Measurements from ENCODE around the gene CAPZB.

The CAPZB gene

GRCh38 chr1:19405761-19406487, 79.4 kb downstream of the CAPZB start:
- peak; percentile 55 for DNase-seq (ENCODE audit: low read depth)

DNA sequence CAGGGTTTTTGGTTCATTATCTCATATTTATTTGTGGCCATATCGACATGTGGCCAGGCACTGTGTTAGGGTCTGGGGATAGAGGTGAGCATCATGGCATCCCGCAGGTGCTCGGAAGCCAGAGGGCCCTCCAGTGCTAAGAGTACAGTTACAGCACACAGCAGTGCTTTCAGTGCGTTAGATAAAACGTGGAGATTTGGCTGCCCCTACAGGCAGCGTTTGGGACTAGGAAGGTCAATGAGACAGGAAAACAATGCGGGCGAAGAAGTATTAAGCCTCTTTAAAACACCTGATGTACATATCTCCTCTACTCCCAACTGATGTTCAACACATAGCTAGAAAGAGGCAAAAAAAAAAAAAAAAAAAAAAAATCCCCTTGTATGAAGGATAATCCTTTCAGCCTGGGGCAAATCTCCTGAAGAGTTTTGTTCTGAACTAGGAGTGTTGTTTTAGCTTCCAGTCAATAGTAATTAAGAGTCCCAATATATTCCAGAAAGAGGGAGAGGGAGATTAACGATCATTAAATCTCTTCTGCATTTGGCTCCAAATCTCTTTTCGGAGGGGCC, 80.1 kb downstream of the CAPZB start:
- no peak for DNase-seq (ENCODE audit: low read depth)

GRCh38 chr1:19404748-19405147, 80.6 kb downstream of the CAPZB start:
- no peak for DNase-seq (ENCODE audit: low read depth)

DNA sequence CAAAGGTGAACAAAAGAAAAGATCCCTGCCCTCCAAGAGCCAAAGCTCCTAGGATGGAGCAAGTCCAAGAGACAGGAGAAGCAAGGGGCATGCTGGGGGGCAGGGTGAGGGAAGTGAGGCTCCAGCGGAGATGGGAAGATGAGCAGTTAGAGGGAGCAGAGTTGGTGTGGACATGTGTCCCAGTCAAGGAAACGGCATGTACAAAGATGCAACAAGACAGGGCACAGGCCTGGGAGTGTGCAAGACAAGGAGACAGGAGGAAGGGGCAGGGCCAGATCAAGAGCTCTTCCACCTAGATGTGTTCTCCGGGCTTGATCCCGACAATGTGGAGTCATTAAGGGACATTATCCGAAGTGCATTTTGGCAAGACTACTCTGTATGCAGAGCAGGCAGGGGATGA, 82.1 kb downstream of the CAPZB start:
- DNase-seq (ENCODE audit: low read depth), result no peak

DNA sequence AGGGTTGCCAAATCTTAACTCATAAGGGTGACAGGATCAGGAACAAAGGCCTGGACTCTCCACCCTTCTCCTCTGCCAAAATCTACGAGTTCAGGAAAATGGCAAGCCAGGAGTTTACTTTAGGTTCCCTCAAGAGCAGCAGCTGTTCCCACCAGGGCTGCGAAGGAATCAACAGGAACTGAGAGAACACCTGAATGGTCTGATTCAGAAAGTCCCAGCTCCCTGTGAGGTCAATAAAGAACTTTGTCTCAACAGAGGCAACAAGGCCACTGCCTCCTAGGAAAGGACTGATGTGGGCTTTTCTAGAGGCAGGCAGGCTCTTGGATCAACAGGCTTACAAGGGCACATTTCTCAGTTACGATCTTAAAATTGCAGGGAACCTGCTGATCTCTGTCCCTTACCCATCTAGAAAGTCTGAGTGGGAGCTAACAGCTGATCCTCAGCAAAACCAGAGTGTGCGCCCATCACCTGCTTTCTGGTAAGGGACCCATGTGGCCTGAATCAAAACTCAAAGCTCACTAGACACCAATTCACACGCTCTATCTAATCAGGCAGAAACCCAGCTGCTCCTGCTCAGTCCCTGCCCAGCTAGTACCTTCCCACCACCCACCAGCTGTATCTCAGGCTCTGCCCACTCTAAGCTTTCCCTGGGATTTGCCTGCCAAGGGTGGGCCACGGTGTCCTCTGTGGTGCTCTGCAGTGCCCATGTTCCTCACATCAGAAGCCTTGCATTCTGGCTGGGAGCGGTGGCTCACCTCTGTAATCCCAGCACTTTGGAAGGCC, 83.1 kb downstream of the CAPZB start:
- no peak for DNase-seq (ENCODE audit: low read depth)

DNA sequence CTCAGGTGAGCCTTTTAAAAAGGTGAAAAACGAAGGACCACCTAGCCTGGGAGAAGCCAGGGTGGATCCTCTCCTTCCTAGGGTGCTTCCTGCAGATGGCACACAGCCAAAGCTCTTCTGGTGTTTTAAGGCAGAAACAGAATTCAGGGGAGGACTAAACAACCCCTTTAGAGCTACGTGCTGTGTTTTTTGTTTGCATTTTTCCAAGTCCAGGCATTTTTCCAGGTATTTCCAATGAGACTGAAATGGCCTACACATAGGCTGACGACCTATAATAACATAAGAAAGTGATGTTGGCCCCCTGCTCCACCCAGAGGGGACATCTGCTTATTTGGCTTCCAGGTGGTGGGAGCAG, 83.8 kb downstream of the CAPZB start:
- DNase-seq (ENCODE audit: low read depth), result no peak

DNA sequence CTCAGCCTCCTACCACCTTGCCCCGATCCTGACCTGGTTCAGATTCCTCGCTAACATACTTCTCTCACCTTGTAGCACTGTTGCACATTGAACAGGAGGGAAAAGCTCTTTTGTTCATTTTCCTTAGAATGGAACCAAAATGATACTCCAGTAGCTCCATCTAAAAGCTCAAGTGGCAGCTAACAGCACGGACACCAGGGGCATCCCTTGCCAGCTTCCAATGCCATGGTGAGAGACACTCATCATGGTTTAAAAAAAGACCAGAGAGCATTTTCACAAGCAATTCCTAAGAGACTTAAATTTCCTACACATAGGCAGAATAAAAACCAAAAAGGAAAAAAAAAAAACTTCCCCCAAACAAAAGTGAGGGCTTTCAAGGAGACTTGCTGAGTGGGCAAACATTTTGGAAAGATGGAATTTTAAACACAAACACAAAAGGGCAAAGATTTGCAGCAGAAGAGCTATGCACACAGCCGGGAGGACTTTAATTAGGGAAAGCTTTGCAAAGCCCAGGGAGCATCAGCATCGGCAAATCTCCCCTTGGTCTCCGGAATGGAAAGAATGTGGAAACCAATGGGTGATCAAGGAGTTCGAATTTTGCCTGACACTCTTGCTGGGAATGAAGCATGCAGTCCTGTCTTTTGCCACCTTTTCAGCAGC, 84.3 kb downstream of the CAPZB start:
- no peak for DNase-seq (ENCODE audit: low read depth)

GRCh38 chr1:19400192-19400611, 85.1 kb downstream of the CAPZB start:
- no peak for DNase-seq (ENCODE audit: low read depth)

DNA sequence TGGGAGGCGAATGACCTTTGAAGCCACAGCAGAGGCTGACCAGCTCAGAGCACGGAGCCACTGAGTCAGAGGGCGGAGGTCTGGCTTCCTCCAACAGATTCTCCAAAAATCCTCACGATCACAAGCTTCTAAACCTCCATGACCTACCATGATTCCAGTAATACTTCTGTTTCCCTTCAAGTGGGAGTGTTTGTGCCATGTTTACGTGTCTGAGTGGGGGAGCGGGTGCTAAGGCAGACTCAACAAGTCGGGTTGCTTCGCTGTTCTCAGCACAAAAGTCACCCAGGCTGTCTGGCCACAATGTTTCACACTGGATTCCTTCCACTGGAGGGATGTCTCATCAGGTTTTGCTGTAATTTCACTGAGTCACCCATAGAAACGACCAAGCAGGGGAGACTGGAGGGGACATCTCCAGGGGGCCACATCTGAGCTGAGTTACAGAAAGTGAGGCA, 87.0 kb downstream of the CAPZB start:
- DNase-seq (ENCODE audit: low read depth), result peak; percentile 100

DNA sequence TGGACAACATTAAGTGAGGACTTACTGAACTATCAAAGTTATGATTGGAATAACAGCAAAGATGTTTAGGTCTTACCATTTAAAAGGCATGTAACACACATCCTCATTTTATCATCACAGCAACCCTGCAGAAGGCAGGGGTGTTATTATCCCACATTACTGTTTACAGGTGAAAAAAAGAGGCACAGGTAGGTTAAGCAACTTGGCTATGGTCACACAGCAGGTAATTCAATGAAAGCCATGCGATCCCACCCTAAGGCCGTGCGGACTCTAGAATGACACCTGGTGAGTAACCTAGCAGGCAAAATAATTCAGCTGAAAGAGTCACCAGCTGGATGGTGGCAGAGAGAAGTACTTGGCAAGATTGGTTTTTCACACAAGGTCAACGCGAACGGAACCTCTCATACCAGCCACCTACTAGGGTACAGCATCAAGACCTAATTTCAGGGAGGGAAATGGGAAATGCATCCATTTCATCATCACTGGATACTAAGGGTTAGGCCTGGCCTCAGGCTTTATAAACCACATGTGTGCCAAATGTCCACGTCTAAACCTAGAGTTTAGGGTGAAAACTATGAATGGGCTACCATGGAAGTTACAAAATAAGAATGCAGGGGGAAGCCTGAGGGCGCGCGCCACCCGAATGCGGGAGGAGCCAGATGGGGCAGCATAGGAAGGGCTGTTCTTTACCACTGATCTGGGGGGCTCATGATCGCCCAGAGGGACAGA, 88.0 kb downstream of the CAPZB start:
- DNase-seq (ENCODE audit: low read depth), result no peak

DNA sequence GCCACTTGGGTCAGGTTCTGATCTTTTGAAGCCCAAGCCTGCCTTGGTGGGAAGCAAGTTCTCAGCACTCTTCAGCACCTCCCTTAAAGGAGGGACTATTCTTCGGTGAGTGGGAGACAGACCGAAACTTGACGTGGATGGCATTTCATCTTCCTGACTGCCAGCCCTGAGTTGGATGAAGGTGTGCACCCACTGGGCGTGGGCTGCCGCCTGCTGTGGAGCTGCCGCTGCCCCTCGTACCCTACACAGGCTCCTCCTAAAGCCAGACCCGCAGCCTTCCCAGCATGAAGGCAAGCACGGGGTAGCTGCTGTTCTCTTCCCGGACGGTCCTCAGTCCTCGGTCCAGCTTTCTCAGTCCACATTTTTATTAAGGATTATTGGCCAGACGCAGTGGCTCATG, 89.1 kb downstream of the CAPZB start:
- no peak for DNase-seq (ENCODE audit: low read depth)

- peak; percentile 64 for DNase-seq (ENCODE audit: low read depth)
These were observed 89.6 kb downstream of the CAPZB start for GRCh38 chr1:19395678-19396192.

DNA sequence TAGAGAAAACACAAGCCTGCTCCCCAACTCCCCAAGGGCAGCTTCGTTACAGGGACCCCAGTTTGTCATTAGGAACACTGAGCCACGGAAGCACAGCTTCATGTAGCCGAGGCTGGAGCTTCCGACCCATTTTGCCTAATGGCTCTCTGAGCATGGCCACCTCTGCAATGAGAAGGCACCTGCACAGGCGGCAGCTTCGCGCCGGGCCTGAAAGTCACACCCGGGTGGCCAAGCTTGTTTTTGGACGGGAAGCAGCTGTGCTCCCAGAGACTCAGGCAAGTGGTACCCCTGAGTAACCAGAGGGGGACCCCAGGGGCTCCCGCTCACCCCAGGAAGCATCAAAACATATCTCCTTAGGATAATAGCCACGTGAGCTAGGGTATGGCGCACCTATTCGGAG, 92.3 kb downstream of the CAPZB start:
- DNase-seq (ENCODE audit: low read depth), result no peak

- no peak for DNase-seq (ENCODE audit: low read depth)
These were observed 93.1 kb downstream of the CAPZB start for GRCh38 chr1:19392221-19392620.

DNA sequence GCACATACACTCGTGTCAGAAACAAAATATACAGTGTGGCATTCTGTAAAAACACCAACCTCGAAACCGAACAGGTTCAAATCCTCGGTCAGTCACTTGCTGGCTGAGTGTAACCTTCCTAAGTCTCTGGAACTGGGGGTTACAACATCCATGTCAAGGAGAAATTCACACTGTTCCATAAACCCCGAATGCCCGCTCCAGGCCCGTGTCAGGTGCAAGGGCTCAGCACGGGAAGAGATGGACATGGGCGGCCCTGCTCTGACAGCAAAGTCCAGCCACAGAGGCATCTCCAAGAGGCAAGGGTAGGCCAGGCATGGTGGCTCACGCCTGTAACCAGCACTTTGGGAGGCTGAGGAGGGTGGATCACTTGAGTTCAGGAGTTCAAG, 93.8 kb downstream of the CAPZB start:
- DNase-seq (ENCODE audit: low read depth), result no peak

DNA sequence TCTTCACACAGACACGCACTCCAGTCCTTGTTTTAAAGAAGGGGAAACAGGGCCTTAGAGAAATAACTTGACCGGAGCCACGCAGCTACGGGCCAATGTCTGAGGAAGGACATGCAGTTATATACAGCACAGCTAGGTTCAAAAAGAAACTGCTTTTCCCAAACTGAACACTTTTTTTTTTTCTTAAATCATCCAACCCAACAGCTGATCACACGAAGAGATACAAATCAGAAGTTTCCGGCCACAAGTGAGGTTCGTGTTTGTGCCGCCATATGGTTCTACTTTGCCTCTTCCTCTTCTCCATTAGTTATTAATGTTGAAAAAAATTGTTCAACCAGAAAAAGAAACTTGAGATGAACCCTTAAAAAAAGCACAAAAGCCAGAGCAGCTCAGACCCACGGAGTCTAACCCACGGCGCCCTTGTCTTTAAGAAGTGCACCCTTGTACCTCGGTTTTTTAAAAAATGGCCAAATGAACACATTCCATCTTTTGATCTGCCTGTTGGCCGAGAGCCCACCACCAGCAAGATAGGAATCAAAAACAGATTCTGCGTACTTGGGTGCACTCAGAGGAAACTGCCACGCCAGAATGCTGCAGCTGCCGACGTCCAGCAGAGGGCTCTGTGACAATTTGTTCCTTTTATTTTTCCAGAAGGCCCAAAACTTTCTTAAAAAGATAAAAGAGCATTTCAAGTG, 94.3 kb downstream of the CAPZB start:
- DNase-seq (ENCODE audit: low read depth), result peak; percentile 90

DNA sequence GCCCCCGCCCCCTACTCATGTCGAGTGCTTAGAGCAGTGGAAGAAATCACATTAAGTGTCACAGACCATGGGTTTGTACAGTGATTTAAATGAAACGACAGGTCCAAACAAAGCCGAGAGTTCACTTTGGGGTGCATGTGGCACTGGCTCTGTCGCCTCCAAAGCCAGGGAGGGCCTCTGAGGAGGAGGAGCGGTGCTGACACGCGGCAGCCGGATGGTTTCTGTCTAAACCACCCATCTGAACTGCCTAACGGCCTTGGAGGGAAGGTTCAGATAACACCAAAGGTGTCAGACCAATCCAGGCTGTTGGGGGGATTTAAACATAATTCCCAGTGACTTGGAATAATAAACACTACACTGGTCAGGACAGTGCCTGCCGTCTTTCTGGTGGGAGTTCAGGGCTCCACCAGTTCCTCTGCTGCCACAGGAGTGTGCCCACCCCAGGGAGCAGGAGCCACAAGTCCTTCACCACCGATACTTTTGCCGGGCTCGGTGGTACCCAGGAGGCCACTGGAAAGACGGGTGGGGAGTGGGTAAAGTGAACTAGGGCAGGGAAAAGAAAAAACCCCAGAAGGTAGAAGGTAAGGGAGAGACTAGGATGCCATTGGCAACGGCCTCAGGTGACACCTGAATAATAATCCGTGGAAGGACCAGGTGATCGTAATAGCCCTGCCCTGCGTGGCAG, 95.0 kb downstream of the CAPZB start:
- peak; percentile 44 for DNase-seq (ENCODE audit: low read depth)

- no peak for DNase-seq (ENCODE audit: low read depth)
These were observed 96.4 kb downstream of the CAPZB start for GRCh38 chr1:19388980-19389379.

DNA sequence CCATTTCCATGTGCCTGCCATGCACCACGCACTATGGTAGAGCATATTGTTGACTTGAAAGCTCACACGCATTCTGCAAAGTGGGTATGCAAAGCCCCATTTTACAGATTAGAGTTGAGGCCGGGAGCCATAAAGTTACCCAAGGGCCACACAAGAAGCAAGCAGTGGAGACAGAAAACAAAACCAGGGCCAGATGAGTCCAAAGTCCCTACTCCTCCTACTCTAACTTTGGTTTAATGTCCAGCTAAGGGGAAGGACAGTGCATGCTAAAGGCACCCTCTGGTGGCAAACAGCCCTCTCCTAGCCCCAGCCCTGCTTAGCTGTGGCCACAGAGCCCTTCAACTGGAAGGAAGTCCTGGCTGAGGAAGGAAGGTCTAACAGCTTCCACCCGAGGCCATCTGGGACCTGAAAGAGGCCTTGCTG, 98.3 kb downstream of the CAPZB start:
- DNase-seq (ENCODE audit: low read depth), result no peak

GRCh38 chr1:19385869-19386591, 99.3 kb downstream of the CAPZB start:
- peak; percentile 88 for DNase-seq (ENCODE audit: low read depth)

Measured in iris pigment epithelial cell (primary cell).